ENCODE measurements around the gene HSPA12A. TPM values are rescaled to one million over a fixed set of nuclear protein-coding genes. Genes with fewer than 3 reads are reported as not detected.

HSPA12A gene
- polyA plus RNA-seq, 1 donor = 8.0 TPM

GRCh38 chr10:116770281-116770680 lies 27.9 kb upstream of the HSPA12A start:
- DNase-seq = no peak

GRCh38 chr10:116769791-116770190 lies 27.4 kb upstream of the HSPA12A start:
- no peak for DNase-seq

GRCh38 chr10:116769368-116769767 lies 27.0 kb upstream of the HSPA12A start:
- DNase-seq = no peak

GRCh38 chr10:116768786-116769185 lies 26.4 kb upstream of the HSPA12A start:
- DNase-seq = no peak

- no peak for DNase-seq
Observed at GRCh38 chr10:116766837-116767634, 24.7 kb upstream of the HSPA12A start.

- no peak for DNase-seq
Observed at GRCh38 chr10:116766241-116766827, 24.0 kb upstream of the HSPA12A start.

GRCh38 chr10:116765648-116766081 lies 23.3 kb upstream of the HSPA12A start:
- no peak for DNase-seq

GRCh38 chr10:116764979-116765378 lies 22.6 kb upstream of the HSPA12A start:
- no peak for DNase-seq

GRCh38 chr10:116763440-116763839 lies 21.1 kb upstream of the HSPA12A start:
- no peak for DNase-seq

- DNase-seq = no peak
Observed at GRCh38 chr10:116761883-116762282, 19.5 kb upstream of the HSPA12A start.

- DNase-seq = no peak
Observed at GRCh38 chr10:116760919-116761318, 18.6 kb upstream of the HSPA12A start.

GRCh38 chr10:116757246-116757645 lies 14.9 kb upstream of the HSPA12A start:
- no peak for DNase-seq

GRCh38 chr10:116756277-116756676 lies 13.9 kb upstream of the HSPA12A start:
- peak; percentile 29 for DNase-seq

- DNase-seq = no peak
Observed at GRCh38 chr10:116753759-116754158, 11.4 kb upstream of the HSPA12A start.

- DNase-seq = no peak
Observed at GRCh38 chr10:116752969-116753665, 10.8 kb upstream of the HSPA12A start.

- no peak for DNase-seq
Observed at GRCh38 chr10:116752563-116752962, 10.2 kb upstream of the HSPA12A start.

GRCh38 chr10:116748471-116748870 lies 6.1 kb upstream of the HSPA12A start:
- DNase-seq = no peak

GRCh38 chr10:116748041-116748440 lies 5.7 kb upstream of the HSPA12A start:
- DNase-seq = no peak

- no peak for DNase-seq
Observed at GRCh38 chr10:116747325-116747724, 5.0 kb upstream of the HSPA12A start.

GRCh38 chr10:116744885-116745284 lies 2.5 kb upstream of the HSPA12A start:
- no peak for DNase-seq

GRCh38 chr10:116744163-116744753 lies 1.9 kb upstream of the HSPA12A start:
- DNase-seq = no peak

- DNase-seq = no peak
Observed at GRCh38 chr10:116743266-116744064, 1.1 kb upstream of the HSPA12A start.
